ENCODE data around the gene JAM3.
A peak's percentile ranks its signal among the peaks of the same experiment; 100 is the strongest.
"Not testable (repeated sequence)": the region's sequence is repeated elsewhere in the genome, so short reads cannot be mapped to it uniquely, and the experiment has no call there.

Gene JAM3

DNA sequence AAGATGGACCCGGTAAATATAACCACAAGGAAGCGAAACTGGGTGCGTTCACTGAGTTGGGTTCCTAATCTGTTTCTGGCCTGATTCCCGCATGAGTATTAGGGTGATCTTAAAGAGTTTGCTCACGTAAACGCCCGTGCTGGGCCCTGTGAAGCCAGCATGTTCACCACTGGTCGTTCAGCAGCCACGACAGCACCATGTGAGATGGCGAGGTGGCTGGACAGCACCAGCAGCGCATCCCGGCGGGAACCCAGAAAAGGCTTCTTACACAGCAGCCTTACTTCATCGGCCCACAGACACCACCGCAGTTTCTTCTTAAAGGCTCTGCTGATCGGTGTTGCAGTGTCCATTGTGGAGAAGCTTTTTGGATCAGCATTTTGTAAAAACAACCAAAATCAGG is 80.5 kb downstream of the JAM3 start:
- no peak for DNase-seq

GRCh38 chr11:134150195-134150903 is 81.5 kb downstream of the JAM3 start:
- DNase-seq = no peak

DNA sequence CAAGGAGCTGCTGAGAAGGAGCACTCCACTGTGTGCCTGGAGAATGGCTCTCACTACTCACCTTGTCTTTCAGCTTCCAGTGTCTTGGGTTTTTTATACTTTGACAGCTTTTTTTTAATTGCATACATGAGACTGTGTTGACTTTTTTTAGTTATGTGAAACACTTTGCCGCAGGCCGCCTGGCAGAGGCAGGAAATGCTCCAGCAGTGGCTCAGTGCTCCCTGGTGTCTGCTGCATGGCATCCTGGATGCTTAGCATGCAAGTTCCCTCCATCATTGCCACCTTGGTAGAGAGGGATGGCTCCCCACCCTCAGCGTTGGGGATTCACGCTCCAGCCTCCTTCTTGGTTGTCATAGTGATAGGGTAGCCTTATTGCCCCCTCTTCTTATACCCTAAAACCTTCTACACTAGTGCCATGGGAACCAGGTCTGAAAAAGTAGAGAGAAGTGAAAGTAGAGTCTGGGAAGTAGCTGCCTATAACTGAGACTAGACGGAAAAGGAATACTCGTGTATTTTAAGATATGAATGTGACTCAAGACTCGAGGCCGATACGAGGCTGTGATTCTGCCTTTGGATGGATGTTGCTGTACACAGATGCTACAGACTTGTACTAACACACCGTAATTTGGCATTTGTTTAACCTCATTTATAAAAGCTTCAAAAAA is 82.3 kb downstream of the JAM3 start:
- DNase-seq = no peak

DNA sequence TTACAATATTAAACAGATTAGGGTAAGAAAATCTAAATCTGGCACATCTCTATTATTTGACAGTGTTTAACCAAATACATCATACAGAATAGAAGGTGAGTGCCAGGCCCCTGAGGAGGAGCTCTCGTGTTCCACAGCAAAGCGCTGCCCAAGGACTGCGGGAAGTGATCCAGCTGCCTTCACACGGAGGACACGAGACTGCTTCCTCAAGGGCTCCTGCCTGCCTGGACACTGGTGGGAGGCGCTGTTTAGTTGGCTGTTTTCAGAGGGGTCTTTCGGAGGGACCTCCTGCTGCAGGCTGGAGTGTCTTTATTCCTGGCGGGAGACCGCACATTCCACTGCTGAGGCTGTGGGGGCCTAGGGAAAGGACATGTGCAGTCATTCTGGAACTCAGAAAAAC is 83.8 kb downstream of the JAM3 start:
- DNase-seq = no peak

GRCh38 chr11:134153147-134153905 is 84.5 kb downstream of the JAM3 start:
- DNase-seq = no peak

- no peak for DNase-seq
Measured at GRCh38 chr11:134154441-134154840, 85.6 kb downstream of the JAM3 start.

GRCh38 chr11:134155456-134155855 is 86.6 kb downstream of the JAM3 start:
- no peak for DNase-seq

GRCh38 chr11:134155946-134156865 is 87.3 kb downstream of the JAM3 start:
- DNase-seq = no peak

GRCh38 chr11:134157451-134157850 is 88.6 kb downstream of the JAM3 start:
- no peak for DNase-seq

DNA sequence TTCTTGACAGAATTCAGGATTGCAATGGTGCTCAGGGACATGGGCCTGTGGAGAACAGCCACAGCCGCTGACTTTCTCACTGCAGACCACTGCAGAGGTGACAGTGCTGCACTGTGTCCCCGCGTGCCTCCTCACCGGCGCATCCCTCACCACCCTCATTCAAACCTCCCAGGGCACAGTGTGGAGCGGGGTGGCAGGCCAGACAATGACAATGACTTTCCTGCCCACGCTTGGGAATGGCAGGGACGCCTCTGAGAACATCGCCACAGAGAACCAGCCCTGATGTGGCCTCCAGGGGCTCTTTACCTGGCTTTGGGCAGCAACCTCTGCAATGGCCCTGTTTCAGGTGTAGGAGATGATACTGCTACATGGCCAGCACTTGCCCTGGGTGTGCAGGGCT is 89.2 kb downstream of the JAM3 start:
- DNase-seq = no peak

GRCh38 chr11:134159652-134160051 is 90.8 kb downstream of the JAM3 start:
- DNase-seq = no peak

DNA sequence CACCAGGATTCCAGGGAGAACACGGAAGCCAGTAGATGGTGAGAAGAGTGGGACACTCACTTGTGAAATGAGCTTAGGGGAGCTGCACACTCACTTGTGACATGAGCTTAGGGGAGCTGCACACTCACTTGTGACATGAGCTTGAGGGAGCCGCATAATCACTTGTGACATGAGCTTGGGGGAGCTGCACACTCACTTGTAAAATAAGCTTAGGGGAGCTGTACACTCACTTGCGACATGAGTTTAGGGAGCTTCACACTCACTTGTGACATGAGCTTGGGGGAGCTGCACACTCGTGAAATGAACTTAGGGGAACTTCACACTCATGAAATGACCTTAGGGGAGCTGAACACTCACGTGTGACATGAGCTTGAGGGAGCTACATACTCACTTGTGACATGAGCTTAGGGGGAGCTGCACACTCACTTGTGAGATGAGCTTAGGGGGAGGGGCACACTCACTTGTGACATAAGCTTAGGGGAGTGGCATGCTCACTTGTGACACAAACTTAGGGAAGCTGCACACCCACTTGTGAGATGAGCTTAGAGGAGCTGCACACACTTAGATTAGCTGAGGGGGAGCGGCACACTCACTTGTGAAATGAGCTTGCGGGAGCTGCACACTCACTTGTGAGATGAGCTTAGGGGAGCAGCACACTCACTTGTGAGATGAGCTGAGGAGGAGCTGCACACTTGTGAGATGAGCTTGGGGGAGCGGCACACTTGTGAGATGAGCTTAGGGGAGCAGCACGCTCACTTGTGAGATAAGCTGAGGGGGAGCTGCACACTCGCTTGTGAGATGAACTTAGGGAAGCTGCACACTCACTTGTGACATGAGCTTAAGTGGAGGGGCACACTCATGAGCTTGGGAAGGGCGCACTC is 95.9 kb downstream of the JAM3 start:
- no peak for DNase-seq

DNA sequence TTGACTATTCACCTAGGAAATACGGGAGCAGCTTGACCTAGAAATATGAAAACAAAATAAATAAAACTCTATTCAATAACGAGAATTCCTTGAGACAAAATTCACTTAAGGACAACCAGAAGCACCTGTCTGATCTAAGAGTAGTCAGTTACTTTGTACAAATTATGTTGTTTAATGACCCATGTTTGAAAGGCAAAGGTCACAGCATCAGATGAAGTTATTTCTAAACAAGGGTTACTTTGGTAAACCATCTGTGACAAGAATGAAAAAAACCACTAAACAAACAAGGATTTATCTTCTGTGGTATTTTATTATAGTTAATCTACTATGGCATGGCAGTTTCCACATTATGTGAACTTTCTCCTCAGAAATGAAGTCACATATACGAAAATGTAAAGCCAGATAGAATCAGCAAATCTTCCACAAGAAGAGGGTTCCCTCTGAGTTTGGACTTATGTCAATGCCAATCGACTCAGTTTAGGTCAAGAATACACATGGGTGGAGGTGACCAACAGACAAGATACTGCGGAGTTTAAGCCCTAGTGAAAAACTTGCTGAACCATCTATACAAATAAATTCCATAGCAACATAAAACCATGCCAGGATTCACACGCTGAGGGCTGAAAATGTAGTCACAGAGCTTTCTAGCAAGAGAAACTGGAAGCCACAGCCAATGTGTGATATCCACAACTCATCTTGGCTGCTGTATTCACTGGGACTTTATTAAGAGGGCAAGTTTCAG is 101.5 kb downstream of the JAM3 start:
- DNase-seq = no peak

GRCh38 chr11:134170919-134171281 is 102.0 kb downstream of the JAM3 start:
- DNase-seq = peak; percentile 24

- DNase-seq = no peak
Measured at GRCh38 chr11:134171951-134172350, 103.1 kb downstream of the JAM3 start.

- no peak for DNase-seq
Measured at GRCh38 chr11:134173296-134173695, 104.4 kb downstream of the JAM3 start.

- DNase-seq = no peak
Measured at GRCh38 chr11:134176284-134176683, 107.4 kb downstream of the JAM3 start.

DNA sequence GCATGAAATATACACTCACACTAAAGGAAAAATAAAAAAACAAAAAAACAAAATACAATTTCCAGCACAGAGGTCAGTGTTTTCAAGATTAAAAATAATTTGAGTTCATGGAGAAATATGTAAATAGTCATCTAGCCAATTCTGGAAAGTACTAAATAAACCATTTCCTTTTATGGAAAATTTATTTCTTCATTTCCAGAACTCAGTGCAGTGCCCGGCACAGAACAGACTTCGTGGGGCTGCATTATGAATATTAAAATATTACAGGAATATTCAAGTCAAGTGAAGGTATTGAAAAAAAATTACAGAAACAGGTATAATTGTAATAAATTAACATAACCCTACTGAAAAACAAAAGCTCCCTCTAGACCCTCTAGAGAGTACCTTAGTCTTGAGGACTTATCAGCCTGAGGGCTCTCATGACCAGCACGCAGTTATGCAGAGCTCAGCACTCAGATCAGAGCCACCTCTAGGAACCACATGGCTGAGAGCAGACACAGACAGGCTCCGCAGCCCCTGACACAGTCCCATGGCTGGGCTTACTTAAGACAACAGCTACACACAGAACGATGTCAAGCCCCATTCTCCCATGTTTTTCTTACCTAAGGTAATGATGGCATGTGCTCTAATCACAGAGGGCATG is 109.3 kb downstream of the JAM3 start:
- no peak for DNase-seq

- DNase-seq = peak; percentile 42
Measured at GRCh38 chr11:134181707-134182106, 112.8 kb downstream of the JAM3 start.

- DNase-seq = not testable (repeated sequence)
Measured at GRCh38 chr11:134188092-134188491, 119.2 kb downstream of the JAM3 start.
